ENCODE data around the gene BRAF. TPM values are rescaled to one million over a fixed set of nuclear protein-coding genes. Genes with fewer than 3 reads are reported as not detected.
A peak's percentile ranks its signal among the peaks of the same experiment; 100 is the strongest.

The BRAF gene
- total RNA-seq, 2 donors from 2014 or later, result 45.7 to 46.7 TPM

DNA sequence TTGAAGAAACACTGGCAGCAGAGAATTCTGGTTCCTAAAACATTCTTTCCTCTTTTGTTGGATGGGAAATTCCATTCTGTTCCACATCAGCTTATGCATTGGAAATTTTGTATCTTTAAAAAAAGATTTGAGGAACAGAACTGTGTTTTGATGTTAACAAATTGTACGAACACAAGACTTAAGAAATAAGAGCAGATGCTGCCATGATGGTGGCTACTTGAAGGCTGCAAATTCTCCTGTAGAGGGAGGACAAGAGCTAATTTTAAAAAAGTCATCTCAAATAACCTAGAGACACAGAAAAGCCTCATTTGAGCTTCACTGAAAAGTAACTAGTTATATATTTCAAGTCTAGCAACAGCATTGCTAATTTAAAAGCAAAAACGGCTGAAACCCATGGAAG lies 198.4 kb downstream of the BRAF start:
- Histone ChIP-seq H3K27me3 (ENCODE audit: control insufficient read depth, insufficient read depth, low read length, poor library complexity, severe bottlenecking) (no peaks in the 10 kb centered on the region), H3K4me3 (ENCODE audit: low read length) (no peak overlapping the region), H3K9me3 (ENCODE audit: control insufficient read depth, low read length) (no peaks in the 10 kb centered on the region), H3K36me3 (ENCODE audit: control insufficient read depth, insufficient read depth, low read length) (peaks cover 32% of the 10 kb centered on the region), H3K27ac (ENCODE audit: low read depth, low read length) (no peak overlapping the region), H3K9ac (ENCODE audit: extremely low read depth, low read length, poor library complexity, severe bottlenecking) (no peak overlapping the region), H3K4me1 (ENCODE audit: control insufficient read depth, insufficient read depth, low read length) (no peaks in the 10 kb centered on the region)
- Mint-ChIP-seq H3K9me3 (no peaks in the 10 kb centered on the region), H3K4me3 (no peak overlapping the region), H3K27ac (no peak overlapping the region), H3K27me3 (ENCODE audit: insufficient read depth) (no peaks in the 10 kb centered on the region), H3K4me1 (peaks cover 4% of the 10 kb centered on the region), H3K36me3 (ENCODE audit: low read depth) (peaks cover 26% of the 10 kb centered on the region)
- TF ChIP-seq, protein P1, sequence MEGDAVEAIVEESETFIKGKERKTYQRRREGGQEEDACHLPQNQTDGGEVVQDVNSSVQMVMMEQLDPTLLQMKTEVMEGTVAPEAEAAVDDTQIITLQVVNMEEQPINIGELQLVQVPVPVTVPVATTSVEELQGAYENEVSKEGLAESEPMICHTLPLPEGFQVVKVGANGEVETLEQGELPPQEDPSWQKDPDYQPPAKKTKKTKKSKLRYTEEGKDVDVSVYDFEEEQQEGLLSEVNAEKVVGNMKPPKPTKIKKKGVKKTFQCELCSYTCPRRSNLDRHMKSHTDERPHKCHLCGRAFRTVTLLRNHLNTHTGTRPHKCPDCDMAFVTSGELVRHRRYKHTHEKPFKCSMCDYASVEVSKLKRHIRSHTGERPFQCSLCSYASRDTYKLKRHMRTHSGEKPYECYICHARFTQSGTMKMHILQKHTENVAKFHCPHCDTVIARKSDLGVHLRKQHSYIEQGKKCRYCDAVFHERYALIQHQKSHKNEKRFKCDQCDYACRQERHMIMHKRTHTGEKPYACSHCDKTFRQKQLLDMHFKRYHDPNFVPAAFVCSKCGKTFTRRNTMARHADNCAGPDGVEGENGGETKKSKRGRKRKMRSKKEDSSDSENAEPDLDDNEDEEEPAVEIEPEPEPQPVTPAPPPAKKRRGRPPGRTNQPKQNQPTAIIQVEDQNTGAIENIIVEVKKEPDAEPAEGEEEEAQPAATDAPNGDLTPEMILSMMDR (conservative IDR thresholded peaks at IDR 0.05), result peak; percentile 73
- 76 to 100% methylated on average over 1 to 2 of the region's 2 CpGs for WGBS, 2 experiments (ENCODE audit: insufficient coverage in 1 of 2, insufficient read length in 1 of 2)
- no peak for DNase-seq

- WGBS, 2 experiments (ENCODE audit: insufficient coverage in 1 of 2, insufficient read length in 1 of 2), result no CpG with 5 or more reads among the region's 1 CpG
- peaks cover 13% of the 10 kb centered on the region for H3K36me3 Mint-ChIP-seq (ENCODE audit: low read depth)
- H3K27ac Mint-ChIP-seq, result no peak overlapping the region
- H3K4me1 ChIP-seq (ENCODE audit: control insufficient read depth, insufficient read depth, low read length), result no peaks in the 10 kb centered on the region
- no peak for DNase-seq
- H3K27me3 ChIP-seq (ENCODE audit: control insufficient read depth, insufficient read depth, low read length, poor library complexity, severe bottlenecking), result no peaks in the 10 kb centered on the region
- H3K4me3 Mint-ChIP-seq, result no peak overlapping the region
- no peaks in the 10 kb centered on the region for H3K27me3 Mint-ChIP-seq (ENCODE audit: insufficient read depth)
- no peak overlapping the region for H3K27ac ChIP-seq (ENCODE audit: low read depth, low read length)
- H3K36me3 ChIP-seq (ENCODE audit: control insufficient read depth, insufficient read depth, low read length), result peaks cover 26% of the 10 kb centered on the region
- H3K4me3 ChIP-seq (ENCODE audit: low read length), result no peak overlapping the region
- no peaks in the 10 kb centered on the region for H3K9me3 Mint-ChIP-seq
- no peak overlapping the region for H3K9ac ChIP-seq (ENCODE audit: extremely low read depth, low read length, poor library complexity, severe bottlenecking)
- TF ChIP-seq, protein P1 (conservative IDR thresholded peaks at IDR 0.05), result no peak
- no peaks in the 10 kb centered on the region for H3K9me3 ChIP-seq (ENCODE audit: control insufficient read depth, low read length)
- peaks cover 4% of the 10 kb centered on the region for H3K4me1 Mint-ChIP-seq
These were observed 200.0 kb downstream of the BRAF start for GRCh38 chr7:140724706-140725105.

GRCh38 chr7:140723574-140723973 lies 201.2 kb downstream of the BRAF start:
- TF ChIP-seq, protein P1 (conservative IDR thresholded peaks at IDR 0.05), result no peak
- no peak overlapping the region for H3K27ac ChIP-seq (ENCODE audit: low read depth, low read length)
- Mint-ChIP-seq H3K4me1 (peaks cover 4% of the 10 kb centered on the region), H3K4me3 (no peak overlapping the region), H3K27me3 (ENCODE audit: insufficient read depth) (no peaks in the 10 kb centered on the region), H3K36me3 (ENCODE audit: low read depth) (peaks cover 15% of the 10 kb centered on the region), H3K27ac (no peak overlapping the region), H3K9me3 (no peaks in the 10 kb centered on the region)
- H3K4me1 ChIP-seq (ENCODE audit: control insufficient read depth, insufficient read depth, low read length), result no peaks in the 10 kb centered on the region
- H3K36me3 ChIP-seq (ENCODE audit: control insufficient read depth, insufficient read depth, low read length), result peaks cover 26% of the 10 kb centered on the region
- DNase-seq, result no peak
- WGBS, 2 experiments (ENCODE audit: insufficient coverage in 1 of 2, insufficient read length in 1 of 2), result 88 to 93% methylated on average over 3 of the region's 3 CpGs
- H3K9me3 ChIP-seq (ENCODE audit: control insufficient read depth, low read length), result no peaks in the 10 kb centered on the region
- H3K9ac ChIP-seq (ENCODE audit: extremely low read depth, low read length, poor library complexity, severe bottlenecking), result no peak overlapping the region
- no peak overlapping the region for H3K4me3 ChIP-seq (ENCODE audit: low read length)
- H3K27me3 ChIP-seq (ENCODE audit: control insufficient read depth, insufficient read depth, low read length, poor library complexity, severe bottlenecking), result no peaks in the 10 kb centered on the region

Data from endodermal cell (in vitro differentiated cells).